Activated naive CD8-positive, alpha-beta T cell (primary cell): ENCODE measurements around the gene NCK1.

ENCODE experiments used
- H3K27ac Mint-ChIP-seq: one replicate; pipeline ENCODE4 v1.8.0; 2021; ENCODE audit warnings: mixed read lengths
- H3K27me3 Mint-ChIP-seq: one replicate; pipeline ENCODE4 v1.8.0; 2021; ENCODE audit warnings: mixed read lengths
- H3K36me3 Mint-ChIP-seq: one replicate; pipeline ENCODE4 v1.8.0; 2021; ENCODE audit warnings: mixed read lengths
- H3K4me1 Mint-ChIP-seq: one replicate; pipeline ENCODE4 v1.8.0; 2021; ENCODE audit warnings: low read depth, mixed read lengths
- H3K4me3 Mint-ChIP-seq: one replicate; pipeline ENCODE4 v1.8.0; 2021; ENCODE audit warnings: mild to moderate bottlenecking, mixed read lengths
- H3K9me3 Mint-ChIP-seq: one replicate; pipeline ENCODE4 v1.8.0; 2021; ENCODE audit warnings: low read depth, mixed read lengths

The NCK1 gene

GRCh38 chr3:136910697-136911096 lies 48.7 kb downstream of the NCK1 start:
- no peaks in the 10 kb centered on the region for H3K27me3 Mint-ChIP-seq
- no peak overlapping the region for H3K27ac Mint-ChIP-seq
- H3K4me3 Mint-ChIP-seq, result no peak overlapping the region
- peaks cover 21% of the 10 kb centered on the region for H3K36me3 Mint-ChIP-seq
- peaks cover 87% of the 10 kb centered on the region for H3K4me1 Mint-ChIP-seq
- H3K9me3 Mint-ChIP-seq, result no peaks in the 10 kb centered on the region

- no peaks in the 10 kb centered on the region for H3K27me3 Mint-ChIP-seq
- H3K27ac Mint-ChIP-seq, result no peak overlapping the region
- H3K9me3 Mint-ChIP-seq, result no peaks in the 10 kb centered on the region
- H3K36me3 Mint-ChIP-seq, result peaks cover 15% of the 10 kb centered on the region
- H3K4me3 Mint-ChIP-seq, result no peak overlapping the region
- H3K4me1 Mint-ChIP-seq, result peaks cover 85% of the 10 kb centered on the region
Measured at GRCh38 chr3:136913168-136913567, 51.2 kb downstream of the NCK1 start.

- peaks cover 85% of the 10 kb centered on the region for H3K4me1 Mint-ChIP-seq
- no peak overlapping the region for H3K4me3 Mint-ChIP-seq
- peak overlapping the region; percentile 8 for H3K27ac Mint-ChIP-seq
- no peaks in the 10 kb centered on the region for H3K9me3 Mint-ChIP-seq
- peaks cover 15% of the 10 kb centered on the region for H3K36me3 Mint-ChIP-seq
- H3K27me3 Mint-ChIP-seq, result no peaks in the 10 kb centered on the region
Measured at GRCh38 chr3:136914739-136915138, 52.7 kb downstream of the NCK1 start.

- Mint-ChIP-seq H3K4me1 (peaks cover 85% of the 10 kb centered on the region), H3K27me3 (no peaks in the 10 kb centered on the region), H3K27ac (peak overlapping the region; percentile 46), H3K4me3 (no peak overlapping the region), H3K9me3 (no peaks in the 10 kb centered on the region), H3K36me3 (peaks cover 15% of the 10 kb centered on the region)
Measured at GRCh38 chr3:136916223-136916622, 54.2 kb downstream of the NCK1 start.

- H3K4me3 Mint-ChIP-seq, result peak overlapping the region; percentile 59
- H3K36me3 Mint-ChIP-seq, result peaks cover 10% of the 10 kb centered on the region
- H3K9me3 Mint-ChIP-seq, result no peaks in the 10 kb centered on the region
- H3K4me1 Mint-ChIP-seq, result peaks cover 81% of the 10 kb centered on the region
- peak overlapping the region; percentile 25 for H3K27ac Mint-ChIP-seq
- no peaks in the 10 kb centered on the region for H3K27me3 Mint-ChIP-seq
Measured at GRCh38 chr3:136919799-136920580, 58.0 kb downstream of the NCK1 start.

GRCh38 chr3:136920904-136921611 lies 59.0 kb downstream of the NCK1 start:
- H3K36me3 Mint-ChIP-seq, result peaks cover 5% of the 10 kb centered on the region
- peaks cover 80% of the 10 kb centered on the region for H3K4me1 Mint-ChIP-seq
- no peak overlapping the region for H3K27ac Mint-ChIP-seq
- H3K4me3 Mint-ChIP-seq, result no peak overlapping the region
- no peaks in the 10 kb centered on the region for H3K9me3 Mint-ChIP-seq
- no peaks in the 10 kb centered on the region for H3K27me3 Mint-ChIP-seq

- Mint-ChIP-seq H3K36me3 (peaks cover 19% of the 10 kb centered on the region), H3K4me1 (peaks cover 62% of the 10 kb centered on the region), H3K27me3 (no peaks in the 10 kb centered on the region), H3K27ac (no peak overlapping the region), H3K4me3 (no peak overlapping the region), H3K9me3 (no peaks in the 10 kb centered on the region)
Measured at GRCh38 chr3:136925425-136926190, 63.6 kb downstream of the NCK1 start.

- Mint-ChIP-seq H3K4me3 (no peak overlapping the region), H3K27ac (no peak overlapping the region), H3K9me3 (no peaks in the 10 kb centered on the region), H3K36me3 (peaks cover 17% of the 10 kb centered on the region), H3K4me1 (peaks cover 62% of the 10 kb centered on the region), H3K27me3 (no peaks in the 10 kb centered on the region)
Measured at GRCh38 chr3:136928240-136928639, 66.2 kb downstream of the NCK1 start.

GRCh38 chr3:136929977-136930670 lies 68.1 kb downstream of the NCK1 start:
- H3K27ac Mint-ChIP-seq, result no peak overlapping the region
- no peaks in the 10 kb centered on the region for H3K9me3 Mint-ChIP-seq
- no peak overlapping the region for H3K4me3 Mint-ChIP-seq
- H3K27me3 Mint-ChIP-seq, result no peaks in the 10 kb centered on the region
- H3K36me3 Mint-ChIP-seq, result peaks cover 23% of the 10 kb centered on the region
- peaks cover 56% of the 10 kb centered on the region for H3K4me1 Mint-ChIP-seq

- H3K9me3 Mint-ChIP-seq, result no peaks in the 10 kb centered on the region
- H3K27me3 Mint-ChIP-seq, result no peaks in the 10 kb centered on the region
- H3K4me3 Mint-ChIP-seq, result no peak overlapping the region
- peaks cover 30% of the 10 kb centered on the region for H3K36me3 Mint-ChIP-seq
- H3K27ac Mint-ChIP-seq, result peak overlapping the region; percentile 38
- H3K4me1 Mint-ChIP-seq, result peaks cover 57% of the 10 kb centered on the region
Measured at GRCh38 chr3:136931606-136932005, 69.6 kb downstream of the NCK1 start.

GRCh38 chr3:136932523-136932922 lies 70.5 kb downstream of the NCK1 start:
- Mint-ChIP-seq H3K4me3 (no peak overlapping the region), H3K27me3 (no peaks in the 10 kb centered on the region), H3K4me1 (peaks cover 60% of the 10 kb centered on the region), H3K36me3 (peaks cover 38% of the 10 kb centered on the region), H3K9me3 (no peaks in the 10 kb centered on the region), H3K27ac (peak overlapping the region; percentile 41)

GRCh38 chr3:136932978-136933772 lies 71.2 kb downstream of the NCK1 start:
- Mint-ChIP-seq H3K4me1 (peaks cover 60% of the 10 kb centered on the region), H3K27ac (peak overlapping the region; percentile 41)

GRCh38 chr3:136937175-136937574 lies 75.2 kb downstream of the NCK1 start:
- Mint-ChIP-seq H3K27ac (no peak overlapping the region), H3K36me3 (peaks cover 23% of the 10 kb centered on the region), H3K9me3 (no peaks in the 10 kb centered on the region), H3K4me3 (no peak overlapping the region), H3K27me3 (no peaks in the 10 kb centered on the region), H3K4me1 (peaks cover 65% of the 10 kb centered on the region)

More at GRCh38 chr3:136932978-136933772, 71.2 kb downstream of the NCK1 start:
- Mint-ChIP-seq H3K36me3 (peaks cover 33% of the 10 kb centered on the region), H3K9me3 (no peaks in the 10 kb centered on the region), H3K4me3 (no peak overlapping the region), H3K27me3 (no peaks in the 10 kb centered on the region)

- peaks cover 23% of the 10 kb centered on the region for H3K36me3 Mint-ChIP-seq
- no peaks in the 10 kb centered on the region for H3K27me3 Mint-ChIP-seq
- H3K4me3 Mint-ChIP-seq, result no peak overlapping the region
- no peaks in the 10 kb centered on the region for H3K9me3 Mint-ChIP-seq
- no peak overlapping the region for H3K27ac Mint-ChIP-seq
- H3K4me1 Mint-ChIP-seq, result peaks cover 67% of the 10 kb centered on the region
Measured at GRCh38 chr3:136937851-136938250, 75.8 kb downstream of the NCK1 start.
